ENCODE data around the gene KRTAP10-1.
"Not testable (repeated sequence)": the region's sequence is repeated elsewhere in the genome, so short reads cannot be mapped to it uniquely, and the experiment has no call there.

The KRTAP10-1 gene

GRCh38 chr21:44569861-44570517, 30.0 kb upstream of the KRTAP10-1 start:
- no peak for DNase-seq (ENCODE audit: low spot score)

DNA sequence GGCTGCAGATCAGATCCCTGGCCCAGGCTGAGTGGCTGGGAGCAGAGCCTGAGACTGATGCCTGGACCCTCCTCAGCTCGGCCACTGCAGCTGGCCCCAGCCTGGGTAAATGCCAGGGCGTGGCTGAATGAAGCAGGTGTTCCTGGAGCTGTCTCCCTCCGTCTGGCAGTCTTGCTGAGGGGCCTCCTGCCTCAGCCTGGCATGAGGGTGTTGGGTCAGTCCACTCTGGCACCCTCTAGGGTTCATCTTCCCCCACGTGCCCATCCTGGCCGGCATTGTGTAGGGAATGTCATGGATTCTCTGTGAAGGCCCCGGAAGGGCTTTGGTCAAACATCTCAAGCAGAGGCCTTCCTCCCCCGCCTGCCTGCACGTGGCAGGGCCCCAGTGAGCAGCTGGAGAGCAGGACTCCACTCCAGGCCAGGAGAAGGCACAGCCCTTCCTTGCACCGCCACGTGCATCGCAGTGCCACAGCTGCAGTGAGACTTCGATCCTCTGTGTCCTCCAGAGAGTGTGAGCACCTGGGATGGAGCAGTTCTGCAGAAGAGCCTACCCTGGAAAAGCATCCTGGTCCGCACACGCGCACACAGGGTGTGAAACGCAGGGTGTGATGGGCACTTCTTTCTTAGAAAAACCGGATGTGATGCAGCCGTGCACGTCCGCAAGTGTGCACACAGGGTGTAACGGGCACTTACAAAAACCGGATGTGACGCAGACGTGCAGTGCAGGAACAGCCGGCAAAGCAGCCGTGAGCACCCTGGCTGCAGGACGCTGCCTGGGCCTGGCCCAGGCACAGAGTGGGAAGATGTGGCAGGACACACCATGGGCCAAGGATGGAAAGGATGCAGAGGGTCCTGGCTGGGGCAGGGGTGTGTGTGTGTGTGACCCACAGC, 28.9 kb upstream of the KRTAP10-1 start:
- DNase-seq (ENCODE audit: low spot score): no peak

DNA sequence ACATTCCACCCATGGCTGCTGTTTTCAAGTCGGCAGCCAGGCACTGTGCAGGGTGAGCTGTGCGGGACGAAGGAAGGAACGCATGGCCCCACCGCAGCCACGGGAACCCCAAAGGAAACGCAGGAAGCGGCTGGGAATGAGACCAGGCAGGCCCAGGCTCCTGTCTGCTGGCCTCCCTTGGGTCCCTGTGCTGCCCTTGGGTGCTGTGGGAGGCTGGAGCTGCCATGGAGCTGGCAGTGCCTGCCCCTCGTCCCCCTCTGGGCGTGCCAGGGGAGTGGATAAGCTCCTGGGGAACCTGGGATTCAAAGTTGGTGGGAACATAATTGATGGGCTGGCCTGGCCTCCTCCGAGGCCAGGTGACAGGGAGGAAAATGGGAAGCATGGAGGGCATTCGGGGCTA, 28.3 kb upstream of the KRTAP10-1 start:
- no peak for DNase-seq (ENCODE audit: low spot score)

- no peak for DNase-seq (ENCODE audit: low spot score)
These were observed 27.6 kb upstream of the KRTAP10-1 start for GRCh38 chr21:44567481-44568171.

GRCh38 chr21:44566403-44566802, 26.4 kb upstream of the KRTAP10-1 start:
- DNase-seq (ENCODE audit: low spot score): no peak

DNA sequence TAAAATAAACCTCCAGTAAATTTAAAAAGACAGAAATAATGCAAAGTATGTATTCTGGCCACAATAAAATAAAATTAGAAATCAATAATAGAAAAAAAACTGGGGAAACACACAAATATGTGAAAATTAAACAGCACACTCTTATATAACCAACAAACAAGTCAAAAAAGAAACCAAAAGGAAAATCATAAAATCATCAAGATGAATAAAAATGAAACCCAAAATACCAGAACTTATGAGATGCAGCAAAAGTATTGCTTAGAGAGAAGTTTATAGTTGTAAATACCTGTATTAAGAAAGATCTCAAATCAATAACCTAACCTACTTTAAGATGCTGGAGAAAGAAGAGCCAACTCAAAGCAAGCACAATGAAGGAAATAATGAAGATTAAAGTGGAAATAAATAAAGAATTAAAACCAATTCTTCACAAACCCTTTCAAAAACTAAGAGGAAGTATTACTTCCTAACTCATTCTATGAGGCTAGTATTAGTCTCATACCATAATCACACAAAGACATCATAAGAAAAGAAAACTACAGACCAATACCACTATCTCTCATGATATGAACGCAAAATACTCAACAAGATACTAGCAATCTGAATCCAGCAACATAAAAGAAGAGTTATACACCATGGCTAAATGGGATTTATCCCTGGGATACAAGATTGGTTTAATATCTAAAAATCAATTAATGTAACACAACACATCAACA, 25.0 kb upstream of the KRTAP10-1 start:
- DNase-seq (ENCODE audit: low spot score): no peak

- no peak for DNase-seq (ENCODE audit: low spot score)
These were observed 24.1 kb upstream of the KRTAP10-1 start for GRCh38 chr21:44564099-44564498.

GRCh38 chr21:44558695-44559094, 18.7 kb upstream of the KRTAP10-1 start, which contains the start of gene KRTAP10-3:
Gene KRTAP10-3 (minus strand): TSS chr21:44558795. CDS start chr21:44558715, 80 bp downstream.
- no peak for DNase-seq (ENCODE audit: low spot score)

- not testable (repeated sequence) for DNase-seq (ENCODE audit: low spot score)
These were observed 18.3 kb upstream of the KRTAP10-1 start for GRCh38 chr21:44558329-44558675.

- no peak for DNase-seq (ENCODE audit: low spot score)
These were observed 17.7 kb upstream of the KRTAP10-1 start for GRCh38 chr21:44557491-44558328.

GRCh38 chr21:44556879-44557278, 16.9 kb upstream of the KRTAP10-1 start:
- no peak for DNase-seq (ENCODE audit: low spot score)

- DNase-seq (ENCODE audit: low spot score): no peak
These were observed 15.3 kb upstream of the KRTAP10-1 start for GRCh38 chr21:44555200-44555875.

DNA sequence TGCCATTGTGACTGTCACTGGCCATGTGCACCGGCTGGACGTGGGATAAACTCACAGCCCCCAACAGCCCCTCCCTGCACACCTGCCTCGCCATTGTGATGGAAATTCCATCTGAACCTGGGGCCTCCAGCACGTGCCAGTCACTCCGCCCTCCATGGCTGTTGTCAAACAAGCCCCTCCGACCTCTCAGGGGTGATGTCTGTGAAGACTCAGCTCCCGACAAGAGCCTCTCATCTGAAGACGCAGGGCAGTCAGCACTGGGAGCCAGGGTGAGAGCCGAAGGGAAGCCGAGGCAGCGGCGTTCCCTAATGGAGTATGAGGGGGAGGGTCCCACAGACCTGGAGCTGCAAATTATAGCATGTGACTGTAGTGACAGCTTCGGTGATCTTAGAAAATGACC, 12.7 kb upstream of the KRTAP10-1 start:
- no peak for DNase-seq (ENCODE audit: low spot score)

DNA sequence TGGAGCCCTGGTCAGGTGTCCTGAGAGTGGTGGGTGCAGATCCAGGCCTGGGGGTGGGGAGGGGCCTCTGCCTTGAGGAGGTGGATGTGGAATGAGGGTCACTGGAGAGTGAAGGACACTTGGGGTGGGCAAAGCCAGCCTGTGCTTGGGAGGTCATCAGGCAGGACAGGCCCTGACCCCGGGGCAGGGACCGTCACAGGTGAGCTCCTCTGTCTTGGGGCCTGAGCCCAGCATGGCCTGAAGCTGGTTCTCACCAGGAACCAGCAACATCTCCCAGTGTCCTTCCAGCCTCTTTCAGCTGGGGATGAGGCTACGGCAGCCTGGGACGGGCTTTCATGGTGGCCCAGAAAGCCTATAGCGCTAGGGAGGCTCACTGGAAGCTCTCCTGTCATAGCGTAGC, 12.1 kb upstream of the KRTAP10-1 start:
- no peak for DNase-seq (ENCODE audit: low spot score)

- no peak for DNase-seq (ENCODE audit: low spot score)
These were observed 11.5 kb upstream of the KRTAP10-1 start, which contains the start of gene KRTAP10-2 for GRCh38 chr21:44551340-44551961. Gene KRTAP10-2 (minus strand): TSS chr21:44551505. CDS start chr21:44551458, 47 bp downstream.

DNA sequence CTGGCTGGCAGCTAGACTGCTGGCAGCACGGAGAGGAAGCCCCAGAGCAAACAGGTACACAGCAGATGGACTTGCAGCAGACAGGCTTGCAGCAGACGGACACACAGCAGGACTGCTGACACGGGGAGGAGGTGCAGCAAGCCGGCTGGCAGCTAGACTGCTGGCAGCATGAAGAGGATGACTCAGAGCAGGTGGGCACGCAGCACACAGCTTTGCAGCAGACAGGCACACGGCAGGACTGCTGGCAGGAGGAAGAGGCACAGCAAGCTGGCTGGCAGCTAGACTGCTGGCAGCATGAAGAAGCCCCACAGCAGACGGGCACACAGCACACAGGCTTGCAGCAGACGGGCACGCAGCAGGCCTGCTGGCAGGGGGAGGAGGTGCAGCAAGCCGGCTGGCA, 10.8 kb upstream of the KRTAP10-1 start:
- DNase-seq (ENCODE audit: low spot score): no peak

GRCh38 chr21:44550285-44550684, 10.3 kb upstream of the KRTAP10-1 start:
- not testable (repeated sequence) for DNase-seq (ENCODE audit: low spot score)

GRCh38 chr21:44549525-44550211, 9.7 kb upstream of the KRTAP10-1 start:
- no peak for DNase-seq (ENCODE audit: low spot score)

DNA sequence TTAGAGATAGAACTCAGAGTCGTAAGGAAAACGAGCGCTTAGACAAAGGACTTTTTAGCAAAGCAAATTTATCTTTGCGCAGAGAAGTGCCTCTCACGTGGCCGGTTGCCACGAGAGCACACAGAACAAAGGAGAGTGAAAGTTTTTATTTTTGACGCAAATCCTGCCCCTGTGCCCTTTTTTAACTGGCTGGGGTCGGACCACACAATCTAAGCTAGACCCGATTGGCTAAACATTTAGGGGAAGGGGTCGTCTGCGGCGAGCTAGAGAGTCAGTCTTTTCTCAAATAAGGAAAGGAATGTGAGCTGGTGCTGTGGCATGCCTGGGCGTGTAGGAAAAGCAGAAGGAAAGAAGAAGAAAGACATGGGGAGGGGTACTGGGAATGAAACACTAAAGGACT, 8.9 kb upstream of the KRTAP10-1 start:
- no peak for DNase-seq (ENCODE audit: low spot score)

Data from kidney capillary endothelial cell (primary cell).